A673 (cell line): ENCODE results near the gene HIPK3.

Experiments used
- EZH2 ChIP-seq: fragments of 200-600 bp; sonication (generic); IDR thresholded peaks from 2 replicates; pipeline ENCODE4 v1.6.1; 2017; ENCODE audit warnings: borderline replicate concordance, low read depth, mild to moderate bottlenecking, mixed read lengths, antibody characterized with exemption, low read length; ENCODE audit not compliant: poor library complexity, severe bottlenecking
- TF ChIP-seq, protein P1 (sequence below): fragments of 300-800, 200-600 bp; sonication (generic); conservative IDR thresholded peaks from 2 replicates; pipeline ENCODE4 v1.5.1; 2017; ENCODE audit warnings: low read depth, mild to moderate bottlenecking, antibody characterized with exemption, low read length, moderate library complexity, mixed read lengths

DNA sequence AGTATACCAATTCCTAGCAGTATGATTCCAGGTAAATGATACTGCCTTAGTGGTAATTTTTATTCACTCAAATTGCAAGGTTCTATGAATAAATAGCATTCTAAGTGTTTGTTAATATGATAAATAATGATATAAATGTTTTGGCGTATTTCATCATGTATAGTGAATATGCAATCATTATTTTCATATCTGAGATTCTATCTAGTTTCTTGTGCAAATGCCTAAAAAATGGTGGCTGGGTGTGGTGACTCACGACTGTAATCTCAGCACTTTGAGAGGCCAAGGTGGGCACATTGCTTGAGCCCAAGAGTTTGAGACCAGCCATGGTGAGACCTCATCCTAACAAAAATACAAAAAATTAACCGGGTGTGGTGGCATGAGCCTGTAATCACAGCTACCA lies 13.9 kb downstream of the HIPK3 start:
- TF ChIP-seq, protein P1, sequence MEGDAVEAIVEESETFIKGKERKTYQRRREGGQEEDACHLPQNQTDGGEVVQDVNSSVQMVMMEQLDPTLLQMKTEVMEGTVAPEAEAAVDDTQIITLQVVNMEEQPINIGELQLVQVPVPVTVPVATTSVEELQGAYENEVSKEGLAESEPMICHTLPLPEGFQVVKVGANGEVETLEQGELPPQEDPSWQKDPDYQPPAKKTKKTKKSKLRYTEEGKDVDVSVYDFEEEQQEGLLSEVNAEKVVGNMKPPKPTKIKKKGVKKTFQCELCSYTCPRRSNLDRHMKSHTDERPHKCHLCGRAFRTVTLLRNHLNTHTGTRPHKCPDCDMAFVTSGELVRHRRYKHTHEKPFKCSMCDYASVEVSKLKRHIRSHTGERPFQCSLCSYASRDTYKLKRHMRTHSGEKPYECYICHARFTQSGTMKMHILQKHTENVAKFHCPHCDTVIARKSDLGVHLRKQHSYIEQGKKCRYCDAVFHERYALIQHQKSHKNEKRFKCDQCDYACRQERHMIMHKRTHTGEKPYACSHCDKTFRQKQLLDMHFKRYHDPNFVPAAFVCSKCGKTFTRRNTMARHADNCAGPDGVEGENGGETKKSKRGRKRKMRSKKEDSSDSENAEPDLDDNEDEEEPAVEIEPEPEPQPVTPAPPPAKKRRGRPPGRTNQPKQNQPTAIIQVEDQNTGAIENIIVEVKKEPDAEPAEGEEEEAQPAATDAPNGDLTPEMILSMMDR = no peak
- TF ChIP-seq EZH2 = no peak
